HepG2 (cell line): ENCODE data around the gene HBA1. TPM values are rescaled to one million over a fixed set of nuclear protein-coding genes. Genes with fewer than 3 reads are reported as not detected.

Source experiments
- ADNP ChIP-seq: sonication (generic); formaldehyde crosslinking; IDR thresholded peaks from 2 replicates; pipeline ENCODE4 v1.4.0; 2020; ENCODE audit warnings: missing genetic modification reagents
- GATAD2A ChIP-seq: IDR thresholded peaks from 2 replicates; pipeline ENCODE4 v1.6.1; 2016
- HMG20B ChIP-seq: conservative IDR thresholded peaks from 2 replicates; pipeline ENCODE4 v1.6.1; 2016; ENCODE audit warnings: missing genetic modification reagents, missing compliant biosample characterization
- KDM2A ChIP-seq: sonication (generic); formaldehyde crosslinking; IDR thresholded peaks from 2 replicates; pipeline ENCODE4 v1.4.0; 2020; ENCODE audit warnings: low read depth, missing genetic modification reagents, borderline replicate concordance
- MAFG ChIP-seq: sonication (generic); formaldehyde crosslinking; IDR thresholded peaks from 2 replicates; pipeline ENCODE4 v1.5.1; 2020; ENCODE audit warnings: mild to moderate bottlenecking, missing genetic modification reagents
- NFYB ChIP-seq: sonication (generic); formaldehyde crosslinking; IDR thresholded peaks from 2 replicates; pipeline ENCODE4 v1.4.0; 2020; ENCODE audit warnings: missing genetic modification reagents
- ZNF160 ChIP-seq: sonication (generic); formaldehyde crosslinking; IDR thresholded peaks from 2 replicates; pipeline ENCODE4 v1.8.0; 2022; ENCODE audit warnings: mild to moderate bottlenecking, inconsistent platforms, missing genetic modification reagents
- ZNF331 ChIP-seq: sonication (generic); formaldehyde crosslinking; IDR thresholded peaks from 2 replicates; pipeline ENCODE4 v1.4.0; 2020; ENCODE audit warnings: missing genetic modification reagents
- ZNF33B ChIP-seq: sonication (generic); formaldehyde crosslinking; IDR thresholded peaks from 2 replicates; pipeline ENCODE4 v1.5.1; 2020; ENCODE audit warnings: mild to moderate bottlenecking, missing genetic modification reagents
- ZNF709 ChIP-seq: sonication (generic); formaldehyde crosslinking; IDR thresholded peaks from 2 replicates; pipeline ENCODE4 v1.5.0; 2020; ENCODE audit warnings: mild to moderate bottlenecking, missing genetic modification reagents
- ZNF713 ChIP-seq: sonication (generic); formaldehyde crosslinking; IDR thresholded peaks from 2 replicates; pipeline ENCODE4 v1.4.0; 2020; ENCODE audit warnings: mild to moderate bottlenecking, missing genetic modification reagents
- ZNF720 ChIP-seq: sonication (generic); formaldehyde crosslinking; IDR thresholded peaks from 2 replicates; pipeline ENCODE4 v1.4.0; 2020; ENCODE audit warnings: missing genetic modification reagents
- ZNF766 ChIP-seq: sonication (generic); formaldehyde crosslinking; IDR thresholded peaks from 2 replicates; pipeline ENCODE4 v1.5.0; 2020; ENCODE audit warnings: missing genetic modification reagents, borderline replicate concordance
- ZNF772 ChIP-seq: sonication (generic); formaldehyde crosslinking; IDR thresholded peaks from 2 replicates; pipeline ENCODE4 v1.5.0; 2020; ENCODE audit warnings: mild to moderate bottlenecking, missing genetic modification reagents
- polyA plus RNA-seq, 8 experiments: library from polyadenylated mRNA; depleted of rRNA in 3 of 8; stranded (reverse) in 7 of 8; unstranded in 1 of 8; fragments of >200 nt; fragmentation: Illumina TruSeq in 4 of 8; extraction: Trizol in 4 of 8; gene quantifications; 2 replicates each; pipeline versions ENCODE4 v1.2.1 to v1.2.3, GENCODE V29; 2011 to 2016; ENCODE audit warnings: low read depth in 4 of 8, missing spikeins in 1 of 8, mixed read lengths in 1 of 8; ENCODE audit not compliant: insufficient read depth in 1 of 8
- total RNA-seq, 5 experiments: library from RNA; depleted of rRNA; stranded (reverse); fragments of >200 nt; fragmentation: Illumina TruSeq; extraction: Trizol; gene quantifications; 2 replicates each; pipeline ENCODE4 v1.2.3, GENCODE V29; 2016; ENCODE audit warnings: low read depth in 1 of 5
- TF ChIP-seq, protein P1 (sequence below): sonication (generic); formaldehyde crosslinking; IDR thresholded peaks from 2 replicates; pipeline ENCODE4 v1.4.0; 2020; ENCODE audit warnings: missing genetic modification reagents, borderline replicate concordance
- TF ChIP-seq, protein P2 (sequence below): sonication (generic); formaldehyde crosslinking; IDR thresholded peaks from 2 replicates; pipeline ENCODE4 v1.4.0; 2020; ENCODE audit warnings: missing genetic modification reagents, mild to moderate bottlenecking, borderline replicate concordance
- TF ChIP-seq, protein P3 (sequence below): sonication (generic); formaldehyde crosslinking; IDR thresholded peaks from 2 replicates; pipeline ENCODE4 v1.9.0; 2021; ENCODE audit warnings: missing genetic modification reagents, borderline replicate concordance
- TF ChIP-seq, protein P4 (sequence below): sonication (generic); formaldehyde crosslinking; IDR thresholded peaks from 2 replicates; pipeline ENCODE4 v1.5.0; 2020; ENCODE audit warnings: missing genetic modification reagents
- TF ChIP-seq, protein P5 (sequence below): sonication (generic); formaldehyde crosslinking; IDR thresholded peaks from 2 replicates; pipeline ENCODE4 v1.5.0; 2020; ENCODE audit warnings: missing genetic modification reagents

The HBA1 gene
- total and polyA plus RNA-seq, 2 of the 13 experiments (the other 11 are each of a cell fraction or from before 2014, with no cell fraction given): 0.59 TPM; not detected in 1

DNA sequence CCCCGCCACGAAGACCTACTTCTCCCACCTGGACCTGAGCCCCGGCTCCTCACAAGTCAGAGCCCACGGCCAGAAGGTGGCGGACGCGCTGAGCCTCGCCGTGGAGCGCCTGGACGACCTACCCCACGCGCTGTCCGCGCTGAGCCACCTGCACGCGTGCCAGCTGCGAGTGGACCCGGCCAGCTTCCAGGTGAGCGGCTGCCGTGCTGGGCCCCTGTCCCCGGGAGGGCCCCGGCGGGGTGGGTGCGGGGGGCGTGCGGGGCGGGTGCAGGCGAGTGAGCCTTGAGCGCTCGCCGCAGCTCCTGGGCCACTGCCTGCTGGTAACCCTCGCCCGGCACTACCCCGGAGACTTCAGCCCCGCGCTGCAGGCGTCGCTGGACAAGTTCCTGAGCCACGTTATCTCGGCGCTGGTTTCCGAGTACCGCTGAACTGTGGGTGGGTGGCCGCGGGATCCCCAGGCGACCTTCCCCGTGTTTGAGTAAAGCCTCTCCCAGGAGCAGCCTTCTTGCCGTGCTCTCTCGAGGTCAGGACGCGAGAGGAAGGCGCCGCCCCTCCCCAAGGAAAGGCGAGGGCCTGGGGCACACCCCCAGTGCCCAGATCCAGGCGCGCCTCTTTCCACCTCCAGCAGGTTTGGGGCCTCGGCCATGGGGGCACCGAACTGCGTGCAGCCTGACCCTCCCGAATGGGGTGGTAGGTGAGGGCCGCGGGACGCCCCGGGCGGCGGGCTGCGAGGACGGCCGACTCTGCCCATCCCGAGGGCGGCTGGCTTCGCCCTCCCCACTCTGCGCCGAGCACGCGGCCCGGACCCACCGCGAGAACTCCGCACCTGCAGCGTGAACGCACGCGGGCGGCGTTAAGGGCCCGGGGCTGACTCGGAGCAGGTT is 4.4 kb downstream of the HBA1 start (continued):
- TF ChIP-seq ZNF713 (CRISPR knock-in tag) (peak; percentile 91), ZNF766 (CRISPR knock-in tag) (peak; percentile 99), ZNF331 (CRISPR knock-in tag) (peak; percentile 92), ADNP (no peak; the same call in 1 of the 2 replicates), ZNF772 (CRISPR knock-in tag) (peak; percentile 99), ZNF720 (peak; percentile 75), GATAD2A (CRISPR knock-in tag) (peak; percentile 66; the same call in 1 of the 2 replicates), NFYB (CRISPR knock-in tag) (no peak), MAFG (no peak), ZNF709 (peak; percentile 98), HMG20B (CRISPR knock-in tag) (no peak), ZNF160 (no peak; the same call in none of the 2 replicates), KDM2A (CRISPR knock-in tag) (peak; percentile 100), ZNF33B (CRISPR knock-in tag) (peak; percentile 98)
- TF ChIP-seq, protein P1, sequence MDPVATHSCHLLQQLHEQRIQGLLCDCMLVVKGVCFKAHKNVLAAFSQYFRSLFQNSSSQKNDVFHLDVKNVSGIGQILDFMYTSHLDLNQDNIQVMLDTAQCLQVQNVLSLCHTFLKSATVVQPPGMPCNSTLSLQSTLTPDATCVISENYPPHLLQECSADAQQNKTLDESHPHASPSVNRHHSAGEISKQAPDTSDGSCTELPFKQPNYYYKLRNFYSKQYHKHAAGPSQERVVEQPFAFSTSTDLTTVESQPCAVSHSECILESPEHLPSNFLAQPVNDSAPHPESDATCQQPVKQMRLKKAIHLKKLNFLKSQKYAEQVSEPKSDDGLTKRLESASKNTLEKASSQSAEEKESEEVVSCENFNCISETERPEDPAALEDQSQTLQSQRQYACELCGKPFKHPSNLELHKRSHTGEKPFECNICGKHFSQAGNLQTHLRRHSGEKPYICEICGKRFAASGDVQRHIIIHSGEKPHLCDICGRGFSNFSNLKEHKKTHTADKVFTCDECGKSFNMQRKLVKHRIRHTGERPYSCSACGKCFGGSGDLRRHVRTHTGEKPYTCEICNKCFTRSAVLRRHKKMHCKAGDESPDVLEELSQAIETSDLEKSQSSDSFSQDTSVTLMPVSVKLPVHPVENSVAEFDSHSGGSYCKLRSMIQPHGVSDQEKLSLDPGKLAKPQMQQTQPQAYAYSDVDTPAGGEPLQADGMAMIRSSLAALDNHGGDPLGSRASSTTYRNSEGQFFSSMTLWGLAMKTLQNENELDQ (CRISPR knock-in tag): peak; percentile 45; the same call in 1 of the 2 replicates
- TF ChIP-seq, protein P2, sequence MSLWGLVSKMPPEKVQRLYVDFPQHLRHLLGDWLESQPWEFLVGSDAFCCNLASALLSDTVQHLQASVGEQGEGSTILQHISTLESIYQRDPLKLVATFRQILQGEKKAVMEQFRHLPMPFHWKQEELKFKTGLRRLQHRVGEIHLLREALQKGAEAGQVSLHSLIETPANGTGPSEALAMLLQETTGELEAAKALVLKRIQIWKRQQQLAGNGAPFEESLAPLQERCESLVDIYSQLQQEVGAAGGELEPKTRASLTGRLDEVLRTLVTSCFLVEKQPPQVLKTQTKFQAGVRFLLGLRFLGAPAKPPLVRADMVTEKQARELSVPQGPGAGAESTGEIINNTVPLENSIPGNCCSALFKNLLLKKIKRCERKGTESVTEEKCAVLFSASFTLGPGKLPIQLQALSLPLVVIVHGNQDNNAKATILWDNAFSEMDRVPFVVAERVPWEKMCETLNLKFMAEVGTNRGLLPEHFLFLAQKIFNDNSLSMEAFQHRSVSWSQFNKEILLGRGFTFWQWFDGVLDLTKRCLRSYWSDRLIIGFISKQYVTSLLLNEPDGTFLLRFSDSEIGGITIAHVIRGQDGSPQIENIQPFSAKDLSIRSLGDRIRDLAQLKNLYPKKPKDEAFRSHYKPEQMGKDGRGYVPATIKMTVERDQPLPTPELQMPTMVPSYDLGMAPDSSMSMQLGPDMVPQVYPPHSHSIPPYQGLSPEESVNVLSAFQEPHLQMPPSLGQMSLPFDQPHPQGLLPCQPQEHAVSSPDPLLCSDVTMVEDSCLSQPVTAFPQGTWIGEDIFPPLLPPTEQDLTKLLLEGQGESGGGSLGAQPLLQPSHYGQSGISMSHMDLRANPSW (CRISPR knock-in tag): no peak; the same call in 1 of the 2 replicates
- TF ChIP-seq, protein P3, sequence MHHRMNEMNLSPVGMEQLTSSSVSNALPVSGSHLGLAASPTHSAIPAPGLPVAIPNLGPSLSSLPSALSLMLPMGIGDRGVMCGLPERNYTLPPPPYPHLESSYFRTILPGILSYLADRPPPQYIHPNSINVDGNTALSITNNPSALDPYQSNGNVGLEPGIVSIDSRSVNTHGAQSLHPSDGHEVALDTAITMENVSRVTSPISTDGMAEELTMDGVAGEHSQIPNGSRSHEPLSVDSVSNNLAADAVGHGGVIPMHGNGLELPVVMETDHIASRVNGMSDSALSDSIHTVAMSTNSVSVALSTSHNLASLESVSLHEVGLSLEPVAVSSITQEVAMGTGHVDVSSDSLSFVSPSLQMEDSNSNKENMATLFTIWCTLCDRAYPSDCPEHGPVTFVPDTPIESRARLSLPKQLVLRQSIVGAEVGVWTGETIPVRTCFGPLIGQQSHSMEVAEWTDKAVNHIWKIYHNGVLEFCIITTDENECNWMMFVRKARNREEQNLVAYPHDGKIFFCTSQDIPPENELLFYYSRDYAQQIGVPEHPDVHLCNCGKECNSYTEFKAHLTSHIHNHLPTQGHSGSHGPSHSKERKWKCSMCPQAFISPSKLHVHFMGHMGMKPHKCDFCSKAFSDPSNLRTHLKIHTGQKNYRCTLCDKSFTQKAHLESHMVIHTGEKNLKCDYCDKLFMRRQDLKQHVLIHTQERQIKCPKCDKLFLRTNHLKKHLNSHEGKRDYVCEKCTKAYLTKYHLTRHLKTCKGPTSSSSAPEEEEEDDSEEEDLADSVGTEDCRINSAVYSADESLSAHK (CRISPR knock-in tag): no peak
- TF ChIP-seq, protein P4, sequence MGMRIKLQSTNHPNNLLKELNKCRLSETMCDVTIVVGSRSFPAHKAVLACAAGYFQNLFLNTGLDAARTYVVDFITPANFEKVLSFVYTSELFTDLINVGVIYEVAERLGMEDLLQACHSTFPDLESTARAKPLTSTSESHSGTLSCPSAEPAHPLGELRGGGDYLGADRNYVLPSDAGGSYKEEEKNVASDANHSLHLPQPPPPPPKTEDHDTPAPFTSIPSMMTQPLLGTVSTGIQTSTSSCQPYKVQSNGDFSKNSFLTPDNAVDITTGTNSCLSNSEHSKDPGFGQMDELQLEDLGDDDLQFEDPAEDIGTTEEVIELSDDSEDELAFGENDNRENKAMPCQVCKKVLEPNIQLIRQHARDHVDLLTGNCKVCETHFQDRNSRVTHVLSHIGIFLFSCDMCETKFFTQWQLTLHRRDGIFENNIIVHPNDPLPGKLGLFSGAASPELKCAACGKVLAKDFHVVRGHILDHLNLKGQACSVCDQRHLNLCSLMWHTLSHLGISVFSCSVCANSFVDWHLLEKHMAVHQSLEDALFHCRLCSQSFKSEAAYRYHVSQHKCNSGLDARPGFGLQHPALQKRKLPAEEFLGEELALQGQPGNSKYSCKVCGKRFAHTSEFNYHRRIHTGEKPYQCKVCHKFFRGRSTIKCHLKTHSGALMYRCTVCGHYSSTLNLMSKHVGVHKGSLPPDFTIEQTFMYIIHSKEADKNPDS (CRISPR knock-in tag): peak; percentile 96
- TF ChIP-seq, protein P5, sequence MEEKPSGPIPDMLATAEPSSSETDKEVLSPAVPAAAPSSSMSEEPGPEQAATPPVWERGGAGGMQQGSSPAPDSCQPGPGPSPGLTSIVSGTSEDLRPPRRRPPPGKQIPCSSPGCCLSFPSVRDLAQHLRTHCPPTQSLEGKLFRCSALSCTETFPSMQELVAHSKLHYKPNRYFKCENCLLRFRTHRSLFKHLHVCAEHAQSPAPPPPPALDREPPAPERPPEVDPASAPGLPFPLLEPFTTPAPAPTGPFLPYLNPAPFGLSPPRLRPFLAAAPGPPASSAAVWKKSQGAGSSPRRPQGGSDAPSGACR (CRISPR knock-in tag): peak; percentile 98; the same call in 1 of the 2 replicates
